ENCODE data around the gene TEX14. TPM values are rescaled to one million over a fixed set of nuclear protein-coding genes. Genes with fewer than 3 reads are reported as not detected.

The TEX14 gene
- total RNA-seq, 1 experiment from 2014 or later: 0.89 TPM

GRCh38 chr17:58517928-58518609, 173.8 kb downstream of the TEX14 start:
- H4K20me1 ChIP-seq (ENCODE audit: insufficient read depth): no peaks in the 10 kb centered on the region
- ATAC-seq (peak; percentile 80), DNase-seq (ENCODE audit: low read depth, low spot score) (peak; percentile 100)
- intact Hi-C loops (cut with micrococcal nuclease): loop anchor here (1.0 to 10.0 kb wide), 8 partner anchors 113 to 924 kb away; partner anchors contain the start of genes RAD51C, TEX14 and TRIM37
- H3K4me2 ChIP-seq (ENCODE audit: low read length): peak overlapping the region; percentile 94
- peak overlapping the region; percentile 76 for H3K27ac ChIP-seq (ENCODE audit: low read depth, low read length)
- H3K27me3 ChIP-seq (ENCODE audit: insufficient read depth, low read length): no peaks in the 10 kb centered on the region
- no peaks in the 10 kb centered on the region for H3K9me2 ChIP-seq (ENCODE audit: insufficient read depth)
- RAD21 ChIA-PET (ENCODE audit: low non-redundant PET in 1 of 2, low total read pairs in 2 of 2, uncharacterized antibody in 2 of 2, unreplicated experiment in 2 of 2): interaction anchor here (1.3 to 1.5 kb wide), 2 partner anchors 70 to 487 kb away, joined by 4 to 6 read pairs (median 5); no protein-coding TSS in a partner anchor
- POLR2A ChIA-PET: interaction anchor here (1.1 to 6.4 kb wide), 8 partner anchors 9 to 161 kb away, joined by 3 to 121 read pairs (median 6); no protein-coding TSS in a partner anchor
- H3K36me3 ChIP-seq (ENCODE audit: control insufficient read depth in 1 of 2, insufficient read depth in 2 of 2, low read length in 2 of 2): no peaks in the 10 kb centered on the region
- H2AFZ ChIP-seq (ENCODE audit: low read depth, low read length, poor library complexity, severe bottlenecking): peak overlapping the region; percentile 94
- H3K4me3 ChIP-seq (replicated peaks in 1 of 2; ENCODE audit: low read depth in 1 of 2, low read length in 2 of 2): peak overlapping the region; percentile 72 to 85
- BruUV-seq (replicated peaks): no TSS peak
- H3K79me2 ChIP-seq (ENCODE audit: insufficient read depth, low read length): peaks cover 10% of the 10 kb centered on the region; the same call in 1 of the 2 replicates
- H3K9ac ChIP-seq (ENCODE audit: low read length): peak overlapping the region; percentile 73
- H3K9me3 ChIP-seq (ENCODE audit: control insufficient read depth in 1 of 2, insufficient read depth in 1 of 2, low read depth in 1 of 2, low read length in 2 of 2): no peaks in the 10 kb centered on the region
- peaks cover 20 to 40% of the 10 kb centered on the region in 2 experiments for H3K4me1 ChIP-seq (ENCODE audit: control insufficient read depth in 1 of 2, insufficient read depth in 2 of 2, low read length in 2 of 2)
- CTCF ChIA-PET: interaction anchor here (1.0 to 2.4 kb wide), 9 partner anchors 10 to 1519 kb away, joined by 4 to 26 read pairs (median 7); partner anchors contain the start of genes PRR11 and SKA2
- TF ChIP-seq POLR2AphosphoS5 (IDR thresholded peaks at IDR 0.05; ENCODE audit: low read depth, low read length) (peak; percentile 75), SIN3A (IDR thresholded peaks at IDR 0.05; ENCODE audit: low read depth) (peak; percentile 97), SP1 (IDR thresholded peaks at IDR 0.05; ENCODE audit: low read depth) (peak; percentile 100), FOSL1 (IDR thresholded peaks at IDR 0.05; ENCODE audit: low read depth) (no peak), CEBPB (IDR thresholded peaks at IDR 0.05; ENCODE audit: low read depth) (no peak), ZBTB33 (IDR thresholded peaks at IDR 0.05; ENCODE audit: extremely low read depth, insufficient replicate concordance, low read length) (no peak), ZFX (IDR thresholded peaks at IDR 0.05) (no peak), MAX (IDR thresholded peaks at IDR 0.05) (peak; percentile 78), RAD21 (IDR thresholded peaks at IDR 0.05; ENCODE audit: low read depth) (no peak), EZH2 (IDR thresholded peaks at IDR 0.05) (no peak), POLR2A (IDR thresholded peaks at IDR 0.05; ENCODE audit: borderline replicate concordance, extremely low read depth, insufficient read depth, insufficient read length) (peak; percentile 42), ELF1 (IDR thresholded peaks at IDR 0.05; ENCODE audit: borderline replicate concordance, low read depth) (no peak; the same call in 1 of the 2 replicates), REST (IDR thresholded peaks at IDR 0.05; ENCODE audit: low read depth) (no peak), EZH2phosphoT487 (IDR thresholded peaks at IDR 0.05; ENCODE audit: borderline replicate concordance) (no peak), ZNF274 (IDR thresholded peaks at IDR 0.05; ENCODE audit: low read depth, low read length) (no peak), YY1 (IDR thresholded peaks at IDR 0.05; ENCODE audit: extremely low read depth, insufficient replicate concordance, low read depth, low read length) (no peak), ATF3 (IDR thresholded peaks at IDR 0.05) (no peak), SRF (IDR thresholded peaks at IDR 0.05; ENCODE audit: low read depth) (peak; percentile 97), JUND (IDR thresholded peaks at IDR 0.05) (no peak)
